ENCODE results near the gene CMYA5. TPM values are rescaled to one million over a fixed set of nuclear protein-coding genes. Genes with fewer than 3 reads are reported as not detected.

Gene CMYA5
- total RNA-seq, 4 donors from 2014 or later: 3,049 to 3,867 (median 3,338) TPM

- intact Hi-C loops (cut with DNase I; ENCODE audit: low total_unique reads): no loop called here
- Histone ChIP-seq H3K9me3 (no peaks in the 10 kb centered on the region), H3K4me3 (no peak overlapping the region), H3K27ac (no peak overlapping the region), H3K27me3 (no peaks in the 10 kb centered on the region), H3K36me3 (no peaks in the 10 kb centered on the region), H3K4me1 (no peaks in the 10 kb centered on the region)
- DNase-seq (no peak), ATAC-seq (no peak)
- in situ Hi-C loops (cut with MboI; ENCODE audit: low sequenced_read_pairs in 4 of 4): no loop called here
- no peak for TF ChIP-seq POLR2A (IDR thresholded peaks at IDR 0.05)
- TF ChIP-seq, protein P1, sequence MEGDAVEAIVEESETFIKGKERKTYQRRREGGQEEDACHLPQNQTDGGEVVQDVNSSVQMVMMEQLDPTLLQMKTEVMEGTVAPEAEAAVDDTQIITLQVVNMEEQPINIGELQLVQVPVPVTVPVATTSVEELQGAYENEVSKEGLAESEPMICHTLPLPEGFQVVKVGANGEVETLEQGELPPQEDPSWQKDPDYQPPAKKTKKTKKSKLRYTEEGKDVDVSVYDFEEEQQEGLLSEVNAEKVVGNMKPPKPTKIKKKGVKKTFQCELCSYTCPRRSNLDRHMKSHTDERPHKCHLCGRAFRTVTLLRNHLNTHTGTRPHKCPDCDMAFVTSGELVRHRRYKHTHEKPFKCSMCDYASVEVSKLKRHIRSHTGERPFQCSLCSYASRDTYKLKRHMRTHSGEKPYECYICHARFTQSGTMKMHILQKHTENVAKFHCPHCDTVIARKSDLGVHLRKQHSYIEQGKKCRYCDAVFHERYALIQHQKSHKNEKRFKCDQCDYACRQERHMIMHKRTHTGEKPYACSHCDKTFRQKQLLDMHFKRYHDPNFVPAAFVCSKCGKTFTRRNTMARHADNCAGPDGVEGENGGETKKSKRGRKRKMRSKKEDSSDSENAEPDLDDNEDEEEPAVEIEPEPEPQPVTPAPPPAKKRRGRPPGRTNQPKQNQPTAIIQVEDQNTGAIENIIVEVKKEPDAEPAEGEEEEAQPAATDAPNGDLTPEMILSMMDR (IDR thresholded peaks at IDR 0.05 in 4 of 5, conservative IDR thresholded peaks at IDR 0.05 in 1 of 5): no peak
Observed at GRCh38 chr5:79847561-79847960, 157.9 kb downstream of the CMYA5 start.

- intact Hi-C loops (cut with DNase I; ENCODE audit: low total_unique reads): no loop called here
- H3K27ac ChIP-seq: no peak overlapping the region
- no peaks in the 10 kb centered on the region for H3K9me3 ChIP-seq
- H3K4me1 ChIP-seq: no peaks in the 10 kb centered on the region
- H3K4me3 ChIP-seq: no peak overlapping the region
- H3K27me3 ChIP-seq: no peaks in the 10 kb centered on the region
- no peaks in the 10 kb centered on the region for H3K36me3 ChIP-seq
- ATAC-seq: no peak
- in situ Hi-C loops (cut with MboI; ENCODE audit: low sequenced_read_pairs in 4 of 4): no loop called here
- no peak for TF ChIP-seq POLR2A (IDR thresholded peaks at IDR 0.05)
- TF ChIP-seq, protein P1 (IDR thresholded peaks at IDR 0.05 in 4 of 5, conservative IDR thresholded peaks at IDR 0.05 in 1 of 5): no peak
- no peak for DNase-seq
Observed at GRCh38 chr5:79849061-79849460, 159.4 kb downstream of the CMYA5 start.

Other genes with a start within 250 kb of the CMYA5 start
- 10 to 100 TPM; 23.5 to 51.0 (median 33.0) TPM for gene HOMER1, start 175.7 kb upstream of the CMYA5 start, total RNA-seq
- 10 to 100 TPM; 17.4 to 66.5 (median 28.4) TPM for gene TENT2, start 77.4 kb upstream of the CMYA5 start, total RNA-seq